ENCODE measurements around the gene YWHAG.
A peak's percentile ranks its signal among the peaks of the same experiment; 100 is the strongest.

The YWHAG gene

DNA sequence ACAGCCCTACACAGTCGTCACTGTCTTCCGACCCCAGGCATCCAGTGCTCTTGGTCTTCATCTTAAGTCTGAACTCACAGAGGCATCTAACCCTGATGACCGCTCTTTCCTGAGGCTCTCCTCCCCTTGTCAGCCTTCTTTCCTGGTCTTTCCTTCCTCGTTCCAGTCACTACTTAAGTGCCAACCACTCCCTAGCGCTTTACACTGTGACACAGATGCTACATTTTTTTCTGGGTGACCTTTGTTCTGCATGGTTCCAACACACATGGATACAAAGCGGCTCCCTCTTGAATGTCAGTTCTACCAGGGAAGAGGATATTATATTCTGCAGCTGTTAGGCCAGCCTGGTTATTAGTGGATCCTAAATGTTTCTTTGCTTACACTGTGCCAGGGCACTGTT is 12.7 kb downstream of the YWHAG start:
- peaks cover 2% of the 10 kb centered on the region for H3K4me1 ChIP-seq
- no peak overlapping the region for H3K4me2 ChIP-seq (ENCODE audit: low read length)
- no peak overlapping the region for H3K4me3 ChIP-seq (ENCODE audit: low read depth, low read length)
- no peaks in the 10 kb centered on the region for H3K9me3 ChIP-seq (ENCODE audit: control insufficient read depth, low read length)
- peak overlapping the region; percentile 58 for H3K27ac ChIP-seq
- no peaks in the 10 kb centered on the region for H3K27me3 ChIP-seq (ENCODE audit: control insufficient read depth, insufficient read depth, low read length)
- TF ChIP-seq, protein P1, sequence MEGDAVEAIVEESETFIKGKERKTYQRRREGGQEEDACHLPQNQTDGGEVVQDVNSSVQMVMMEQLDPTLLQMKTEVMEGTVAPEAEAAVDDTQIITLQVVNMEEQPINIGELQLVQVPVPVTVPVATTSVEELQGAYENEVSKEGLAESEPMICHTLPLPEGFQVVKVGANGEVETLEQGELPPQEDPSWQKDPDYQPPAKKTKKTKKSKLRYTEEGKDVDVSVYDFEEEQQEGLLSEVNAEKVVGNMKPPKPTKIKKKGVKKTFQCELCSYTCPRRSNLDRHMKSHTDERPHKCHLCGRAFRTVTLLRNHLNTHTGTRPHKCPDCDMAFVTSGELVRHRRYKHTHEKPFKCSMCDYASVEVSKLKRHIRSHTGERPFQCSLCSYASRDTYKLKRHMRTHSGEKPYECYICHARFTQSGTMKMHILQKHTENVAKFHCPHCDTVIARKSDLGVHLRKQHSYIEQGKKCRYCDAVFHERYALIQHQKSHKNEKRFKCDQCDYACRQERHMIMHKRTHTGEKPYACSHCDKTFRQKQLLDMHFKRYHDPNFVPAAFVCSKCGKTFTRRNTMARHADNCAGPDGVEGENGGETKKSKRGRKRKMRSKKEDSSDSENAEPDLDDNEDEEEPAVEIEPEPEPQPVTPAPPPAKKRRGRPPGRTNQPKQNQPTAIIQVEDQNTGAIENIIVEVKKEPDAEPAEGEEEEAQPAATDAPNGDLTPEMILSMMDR (IDR thresholded peaks at IDR 0.05), result no peak
- H2AFZ ChIP-seq, result no peak overlapping the region
- H3K79me2 ChIP-seq, result peaks cover 81% of the 10 kb centered on the region
- no peaks in the 10 kb centered on the region for H3K36me3 ChIP-seq (ENCODE audit: control insufficient read depth, insufficient read depth, low read length)
- H3K9ac ChIP-seq, result no peak overlapping the region

DNA sequence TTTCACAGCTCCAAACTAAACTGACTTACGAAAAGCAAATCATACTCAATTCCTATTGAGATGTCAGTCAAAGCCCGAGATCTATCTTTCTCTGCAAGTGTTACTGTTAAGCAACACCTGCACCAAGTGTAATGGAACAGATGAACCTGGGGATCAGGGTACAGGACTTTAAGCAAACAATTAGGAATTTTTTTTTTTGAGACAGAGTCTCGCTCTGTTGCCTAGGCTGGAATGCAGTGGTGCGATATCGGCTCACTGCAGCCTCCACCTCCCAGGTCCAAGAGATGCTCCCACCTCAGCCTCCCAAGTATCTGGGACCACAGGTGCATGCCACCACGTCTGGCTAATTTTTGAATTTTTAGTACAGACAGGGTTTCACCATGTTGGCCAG is 14.9 kb downstream of the YWHAG start:
- Histone ChIP-seq H3K27ac (no peak overlapping the region), H3K36me3 (ENCODE audit: control insufficient read depth, insufficient read depth, low read length) (no peaks in the 10 kb centered on the region), H3K27me3 (ENCODE audit: control insufficient read depth, insufficient read depth, low read length) (no peaks in the 10 kb centered on the region), H3K79me2 (peaks cover 81% of the 10 kb centered on the region), H3K9ac (no peak overlapping the region), H2AFZ (no peak overlapping the region), H3K4me2 (ENCODE audit: low read length) (no peak overlapping the region), H3K9me3 (ENCODE audit: control insufficient read depth, low read length) (no peaks in the 10 kb centered on the region), H3K4me3 (ENCODE audit: low read depth, low read length) (no peak overlapping the region), H3K4me1 (peaks cover 6% of the 10 kb centered on the region)
- TF ChIP-seq, protein P1 (IDR thresholded peaks at IDR 0.05), result no peak

DNA sequence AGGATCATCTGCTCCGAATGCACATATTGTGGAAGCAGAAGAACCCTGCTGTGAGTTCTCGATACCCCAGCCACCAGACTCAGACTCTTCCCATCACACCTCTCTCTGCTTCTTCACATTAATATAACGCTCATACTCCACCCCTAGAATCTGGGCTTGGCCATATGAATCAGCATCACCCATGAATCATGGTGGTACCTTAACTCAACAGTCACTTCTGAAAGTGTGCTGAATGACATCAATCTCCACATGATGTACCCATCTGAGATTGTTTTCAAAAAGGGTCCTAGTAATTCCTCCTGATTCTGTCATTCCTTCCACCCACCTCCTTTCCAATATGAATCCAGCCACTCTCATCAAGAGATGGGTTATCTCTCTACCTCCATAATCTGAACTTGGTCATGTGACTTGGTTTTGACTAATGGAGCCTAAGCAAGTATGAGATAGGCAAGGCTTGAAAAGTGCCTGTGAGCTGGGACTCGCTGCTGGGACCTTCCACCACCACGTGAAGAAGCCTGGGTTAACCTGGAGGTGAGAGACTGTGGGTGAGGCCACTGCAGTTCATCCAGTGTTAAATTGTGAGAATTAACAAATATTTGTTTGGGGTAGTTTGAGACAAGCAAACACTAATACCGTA is 15.4 kb downstream of the YWHAG start:
- Histone ChIP-seq H3K4me1 (peaks cover 6% of the 10 kb centered on the region), H3K27me3 (ENCODE audit: control insufficient read depth, insufficient read depth, low read length) (no peaks in the 10 kb centered on the region), H3K4me2 (ENCODE audit: low read length) (no peak overlapping the region), H2AFZ (no peak overlapping the region), H3K27ac (no peak overlapping the region), H3K79me2 (peaks cover 81% of the 10 kb centered on the region), H3K9ac (no peak overlapping the region), H3K36me3 (ENCODE audit: control insufficient read depth, insufficient read depth, low read length) (no peaks in the 10 kb centered on the region), H3K9me3 (ENCODE audit: control insufficient read depth, low read length) (no peaks in the 10 kb centered on the region), H3K4me3 (ENCODE audit: low read depth, low read length) (no peak overlapping the region)
- TF ChIP-seq, protein P1 (IDR thresholded peaks at IDR 0.05), result no peak

DNA sequence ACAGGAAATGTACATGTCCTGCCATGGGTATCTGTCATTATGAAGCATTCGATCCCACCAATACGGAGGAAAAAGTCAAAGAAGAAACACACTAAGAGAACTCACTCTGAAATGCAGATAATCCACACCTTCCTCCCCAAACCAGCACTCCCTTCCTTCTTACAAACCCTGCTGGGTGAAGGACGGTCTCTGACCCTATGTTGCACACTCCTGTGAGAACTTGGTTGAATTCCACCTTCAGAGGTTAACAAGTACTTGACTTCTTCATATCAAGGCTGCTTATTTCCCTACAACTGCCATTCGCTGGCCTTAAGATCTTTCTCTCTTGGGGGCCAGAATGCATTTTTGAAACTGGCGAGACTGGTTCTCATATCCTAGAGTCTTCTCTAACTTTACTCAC is 16.6 kb downstream of the YWHAG start:
- Histone ChIP-seq H2AFZ (no peak overlapping the region), H3K9ac (no peak overlapping the region), H3K4me3 (ENCODE audit: low read depth, low read length) (no peak overlapping the region), H3K4me1 (peaks cover 9% of the 10 kb centered on the region), H3K9me3 (ENCODE audit: control insufficient read depth, low read length) (no peaks in the 10 kb centered on the region), H3K4me2 (ENCODE audit: low read length) (no peak overlapping the region), H3K36me3 (ENCODE audit: control insufficient read depth, insufficient read depth, low read length) (no peaks in the 10 kb centered on the region), H3K27ac (no peak overlapping the region), H3K79me2 (peaks cover 83% of the 10 kb centered on the region), H3K27me3 (ENCODE audit: control insufficient read depth, insufficient read depth, low read length) (no peaks in the 10 kb centered on the region)
- TF ChIP-seq, protein P1 (IDR thresholded peaks at IDR 0.05), result no peak

DNA sequence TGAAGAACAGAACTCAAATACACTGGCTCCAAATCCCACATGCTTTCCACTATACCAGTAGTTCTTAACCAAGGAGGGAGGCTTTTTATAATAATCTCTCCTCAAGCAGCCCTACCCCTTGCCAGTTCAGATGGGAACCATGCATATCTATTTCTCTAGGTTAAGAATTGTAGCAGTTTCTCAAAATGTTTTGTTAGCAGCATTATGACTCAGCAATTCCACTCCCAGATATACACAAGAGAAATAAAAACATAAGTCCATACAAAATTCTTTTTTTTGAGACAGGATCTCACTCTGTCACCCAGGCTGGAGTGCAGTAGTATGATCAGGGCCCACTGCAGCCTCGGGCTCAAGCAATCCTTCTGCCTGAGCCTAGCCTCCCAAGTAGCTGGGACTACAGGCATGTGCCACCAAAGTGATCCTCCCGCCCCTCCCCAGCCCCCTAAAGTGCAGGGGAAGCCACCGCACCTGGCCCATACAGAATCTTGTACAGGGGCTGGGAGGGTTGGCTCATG is 18.1 kb downstream of the YWHAG start:
- no peaks in the 10 kb centered on the region for H3K27me3 ChIP-seq (ENCODE audit: control insufficient read depth, insufficient read depth, low read length)
- peaks cover 9% of the 10 kb centered on the region for H3K4me1 ChIP-seq
- no peak overlapping the region for H3K4me3 ChIP-seq (ENCODE audit: low read depth, low read length)
- no peak overlapping the region for H3K4me2 ChIP-seq (ENCODE audit: low read length)
- TF ChIP-seq, protein P1 (IDR thresholded peaks at IDR 0.05), result no peak
- H3K9ac ChIP-seq, result no peak overlapping the region
- no peaks in the 10 kb centered on the region for H3K36me3 ChIP-seq (ENCODE audit: control insufficient read depth, insufficient read depth, low read length)
- no peaks in the 10 kb centered on the region for H3K9me3 ChIP-seq (ENCODE audit: control insufficient read depth, low read length)
- no peak overlapping the region for H3K27ac ChIP-seq
- peaks cover 80% of the 10 kb centered on the region for H3K79me2 ChIP-seq
- H2AFZ ChIP-seq, result no peak overlapping the region
